Panc1 (cell line): ENCODE results near the gene ZBTB40. TPM values are rescaled to one million over a fixed set of nuclear protein-coding genes. Genes with fewer than 3 reads are reported as not detected.

ENCODE experiments used
- ATAC-seq: fragments of 200-7000 bp; cut with Tn5 transposase; 2 replicates; pipeline ENCODE4 v1.9.1; 2020; ENCODE audit warnings: mild to moderate bottlenecking, moderate library complexity
- BruUV-seq: library from RNA; stranded (reverse); fragments of 400-500 nt; replicated peaks from 2 replicates; lab custom pipeline; 2021; lab: Mats Ljungman, UMichigan
- CTCF ChIA-PET: fragments of 300-600 bp; sonication (Branson Sonifier 250); formaldehyde crosslinking; loops from one replicate; lab custom pipeline; 2022; ENCODE audit warnings: antibody characterized with exemption; lab: Charles Lee
- POLR2A ChIA-PET: fragments of 300-600 bp; sonication (Branson Sonifier 250); formaldehyde crosslinking; loops from one replicate; lab custom pipeline; 2022; ENCODE audit warnings: antibody characterized with exemption; lab: Charles Lee
- DNase-seq: peaks from one replicate; pipeline ENCODE4 v3.0.0-alpha.2; 2010; ENCODE audit warnings: low read depth, low spot score
- H3K27ac ChIP-seq: 2 replicates; pipeline ENCODE4 v1.5.1; 2011; ENCODE audit warnings: mild to moderate bottlenecking, low read length, inconsistent platforms
- H3K27me3 ChIP-seq: fragments of 200-500 bp; sonication (Bioruptor generic); 2 replicates; pipeline ENCODE4 v1.6.0; 2014; ENCODE audit warnings: low read length, inconsistent platforms; ENCODE audit not compliant: control insufficient read depth, insufficient read depth
- H3K36me3 ChIP-seq: fragments of 200-500 bp; sonication (Bioruptor generic); 2 replicates; pipeline ENCODE4 v1.5.1; 2014; ENCODE audit warnings: inconsistent platforms, mild to moderate bottlenecking, low read length, moderate library complexity; ENCODE audit not compliant: control insufficient read depth, insufficient read depth
- H3K4me1 ChIP-seq: 2 replicates; pipeline ENCODE4 v1.5.1; 2011; ENCODE audit warnings: inconsistent platforms, mild to moderate bottlenecking, low read length, moderate library complexity; ENCODE audit not compliant: control insufficient read depth, insufficient read depth
- H3K4me3 ChIP-seq, 2 experiments: 2 replicates each; pipeline ENCODE4 v1.5.1; 2011 to 2012; ENCODE audit warnings: low read depth in 2 of 2, low read length in 2 of 2, mild to moderate bottlenecking in 2 of 2, inconsistent platforms in 1 of 2, moderate library complexity in 1 of 2
- H3K9me3 ChIP-seq: fragments of 200-500 bp; sonication (Bioruptor generic); 2 replicates; pipeline ENCODE4 v1.5.1; 2014; ENCODE audit warnings: low read depth, mild to moderate bottlenecking, inconsistent platforms, low read length, moderate library complexity; ENCODE audit not compliant: control insufficient read depth, insufficient read depth
- CTCF ChIP-seq: fragments of 450-650 bp; IDR thresholded peaks from 2 replicates; pipeline ENCODE4 v1.5.1; 2017; ENCODE audit warnings: mild to moderate bottlenecking
- POLR2AphosphoS5 ChIP-seq: IDR thresholded peaks from 2 replicates; pipeline ENCODE4 v1.6.1; 2012; ENCODE audit warnings: mild to moderate bottlenecking, low read depth, low read length, moderate library complexity
- SIN3A ChIP-seq: IDR thresholded peaks from 2 replicates; pipeline ENCODE4 v1.6.1; 2012; ENCODE audit warnings: low read depth, mild to moderate bottlenecking, low read length, moderate library complexity, borderline replicate concordance; ENCODE audit not compliant: insufficient read depth
- TCF7L2 ChIP-seq: IDR thresholded peaks from 2 replicates; pipeline ENCODE4 v1.6.1; 2011; ENCODE audit warnings: mild to moderate bottlenecking, low read depth, low read length, inconsistent platforms
- in situ Hi-C: cut with HindIII; loops from 2 replicates; pipeline ENCODE4 v1.10.0; 2016; ENCODE audit warnings: low sequenced_read_pairs, low pct_unique_long_range_greater_than_20kb
- intact Hi-C: fragments of 100-400 bp; cut with micrococcal nuclease; formaldehyde crosslinking; loops from one replicate; pipeline ENCODE4 v1.10.0; 2022; ENCODE audit not compliant: unreplicated experiment
- total RNA-seq: library from RNA; stranded (reverse); gene quantifications from one replicate; pipeline ENCODE4 v1.2.1, GENCODE V29; 2021; ENCODE audit not compliant: unreplicated experiment
- TF ChIP-seq, protein P1 (sequence below), 2 experiments: IDR thresholded peaks; 2 replicates each; pipeline ENCODE4 v1.6.1; 2011 to 2012; ENCODE audit warnings: low read depth in 2 of 2, control low read depth in 1 of 2, low read length in 1 of 2, mild to moderate bottlenecking in 1 of 2, moderate library complexity in 1 of 2; ENCODE audit not compliant: insufficient read depth in 1 of 2

ZBTB40 gene
- total RNA-seq, 1 experiment from 2014 or later: 24.3 TPM

GRCh38 chr1:22404486-22404885, 47.2 kb upstream of the ZBTB40 start:
- H3K27ac ChIP-seq: no peak overlapping the region
- H3K27me3 ChIP-seq: peaks cover 8% of the 10 kb centered on the region
- no peaks in the 10 kb centered on the region for H3K36me3 ChIP-seq
- H3K4me1 ChIP-seq: no peaks in the 10 kb centered on the region
- no peak for ATAC-seq
- in situ Hi-C loops: no loop called here
- intact Hi-C loops: no loop called here
- no peak for DNase-seq
- no peak overlapping the region for H3K4me3 ChIP-seq
- CTCF ChIA-PET: no interaction called here
- BruUV-seq: no TSS peak
- H3K9me3 ChIP-seq: no peaks in the 10 kb centered on the region
- POLR2A ChIA-PET: no interaction called here
- TF ChIP-seq SIN3A (no peak), TCF7L2 (no peak), CTCF (no peak), POLR2AphosphoS5 (no peak)
- TF ChIP-seq, protein P1, sequence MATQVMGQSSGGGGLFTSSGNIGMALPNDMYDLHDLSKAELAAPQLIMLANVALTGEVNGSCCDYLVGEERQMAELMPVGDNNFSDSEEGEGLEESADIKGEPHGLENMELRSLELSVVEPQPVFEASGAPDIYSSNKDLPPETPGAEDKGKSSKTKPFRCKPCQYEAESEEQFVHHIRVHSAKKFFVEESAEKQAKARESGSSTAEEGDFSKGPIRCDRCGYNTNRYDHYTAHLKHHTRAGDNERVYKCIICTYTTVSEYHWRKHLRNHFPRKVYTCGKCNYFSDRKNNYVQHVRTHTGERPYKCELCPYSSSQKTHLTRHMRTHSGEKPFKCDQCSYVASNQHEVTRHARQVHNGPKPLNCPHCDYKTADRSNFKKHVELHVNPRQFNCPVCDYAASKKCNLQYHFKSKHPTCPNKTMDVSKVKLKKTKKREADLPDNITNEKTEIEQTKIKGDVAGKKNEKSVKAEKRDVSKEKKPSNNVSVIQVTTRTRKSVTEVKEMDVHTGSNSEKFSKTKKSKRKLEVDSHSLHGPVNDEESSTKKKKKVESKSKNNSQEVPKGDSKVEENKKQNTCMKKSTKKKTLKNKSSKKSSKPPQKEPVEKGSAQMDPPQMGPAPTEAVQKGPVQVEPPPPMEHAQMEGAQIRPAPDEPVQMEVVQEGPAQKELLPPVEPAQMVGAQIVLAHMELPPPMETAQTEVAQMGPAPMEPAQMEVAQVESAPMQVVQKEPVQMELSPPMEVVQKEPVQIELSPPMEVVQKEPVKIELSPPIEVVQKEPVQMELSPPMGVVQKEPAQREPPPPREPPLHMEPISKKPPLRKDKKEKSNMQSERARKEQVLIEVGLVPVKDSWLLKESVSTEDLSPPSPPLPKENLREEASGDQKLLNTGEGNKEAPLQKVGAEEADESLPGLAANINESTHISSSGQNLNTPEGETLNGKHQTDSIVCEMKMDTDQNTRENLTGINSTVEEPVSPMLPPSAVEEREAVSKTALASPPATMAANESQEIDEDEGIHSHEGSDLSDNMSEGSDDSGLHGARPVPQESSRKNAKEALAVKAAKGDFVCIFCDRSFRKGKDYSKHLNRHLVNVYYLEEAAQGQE (IDR thresholded peaks at IDR 0.05; ENCODE audit: insufficient read depth in 1 of 2, low read depth in 2 of 2, low read length in 1 of 2): no peak

DNA sequence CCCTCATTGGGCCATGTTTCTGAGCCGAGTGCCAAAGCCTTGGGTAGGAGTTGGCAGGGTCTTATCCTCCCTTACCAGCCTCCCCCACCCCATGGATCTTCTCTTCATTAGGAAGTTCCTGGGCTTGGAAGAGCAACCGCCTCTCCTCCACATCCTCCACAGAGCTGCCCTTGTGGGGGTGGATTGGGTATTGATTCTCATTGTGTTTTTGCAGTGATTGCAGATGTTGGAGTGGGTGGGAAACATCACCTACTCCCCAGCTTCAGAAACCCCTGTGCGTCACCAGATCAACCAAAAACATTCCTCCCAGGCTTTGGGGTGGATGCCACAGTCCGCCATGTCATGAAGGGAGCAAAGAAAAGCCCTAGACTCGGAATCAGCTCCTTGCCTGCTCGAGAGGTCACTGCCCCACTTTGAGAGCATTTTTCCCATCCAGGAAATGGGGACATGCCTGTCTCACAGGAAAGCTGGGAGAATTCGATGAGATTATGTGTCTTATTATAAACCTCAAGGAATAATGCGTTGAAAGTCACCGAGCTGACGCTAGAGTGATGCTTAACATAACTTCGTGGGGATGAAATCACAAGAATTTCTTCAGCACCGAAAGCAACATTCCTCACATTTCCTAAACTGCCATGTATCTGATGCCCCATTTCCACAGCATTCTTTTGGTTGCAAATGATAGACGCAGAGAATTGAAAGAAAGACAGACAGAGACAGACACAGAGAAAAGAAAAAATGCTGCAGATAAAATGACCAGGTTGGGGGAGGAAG, 44.7 kb upstream of the ZBTB40 start:
- no peaks in the 10 kb centered on the region for H3K4me1 ChIP-seq
- peaks cover 8% of the 10 kb centered on the region for H3K27me3 ChIP-seq
- no peaks in the 10 kb centered on the region for H3K36me3 ChIP-seq
- H3K4me3 ChIP-seq: no peak overlapping the region
- in situ Hi-C loops (no loop called here), intact Hi-C loops (no loop called here)
- ChIA-PET POLR2A (no interaction called here), CTCF (interaction anchor here (1.0 kb wide), 1 partner anchor 275 kb away, joined by 4 read pairs; no protein-coding TSS in a partner anchor)
- no peak for TF ChIP-seq TCF7L2
- TF ChIP-seq SIN3A: no peak
- TF ChIP-seq, protein P1 (IDR thresholded peaks at IDR 0.05; ENCODE audit: insufficient read depth in 1 of 2, low read depth in 2 of 2, low read length in 1 of 2): no peak
- TF ChIP-seq CTCF: no peak
- TF ChIP-seq POLR2AphosphoS5: no peak
- no peaks in the 10 kb centered on the region for H3K9me3 ChIP-seq
- ATAC-seq: no peak
- BruUV-seq: no TSS peak
- DNase-seq: no peak
- H3K27ac ChIP-seq: no peak overlapping the region
